ENCODE results near the gene ANXA11.

Gene ANXA11

GRCh38 chr10:80194373-80195045 lies 10.8 kb downstream of the ANXA11 start:
- Histone ChIP-seq H4K20me1 (ENCODE audit: insufficient read depth, low read length) (peaks cover 40% of the 10 kb centered on the region), H3K27ac (ENCODE audit: low read length) (no peak overlapping the region)

GRCh38 chr10:80192553-80192952 lies 12.8 kb downstream of the ANXA11 start:
- H3K79me2 ChIP-seq (ENCODE audit: insufficient read depth, low read length), result peaks cover 68% of the 10 kb centered on the region
- DNase-seq, result no peak
- peaks cover 5% of the 10 kb centered on the region for H3K36me3 ChIP-seq (ENCODE audit: insufficient read depth, low read length)
- H3K4me1 ChIP-seq (ENCODE audit: insufficient read depth, low read length), result peaks cover 10% of the 10 kb centered on the region
- no peaks in the 10 kb centered on the region for H3K27me3 ChIP-seq (ENCODE audit: insufficient read depth, low read length, poor library complexity)
- H3K27ac ChIP-seq (ENCODE audit: low read length), result no peak overlapping the region
- peaks cover 44% of the 10 kb centered on the region for H4K20me1 ChIP-seq (ENCODE audit: insufficient read depth, low read length)
- no peak for ATAC-seq (ENCODE audit: insufficient read depth, low read depth)
- no peak overlapping the region for H3K4me2 ChIP-seq (ENCODE audit: insufficient read depth, low read length)
- TF ChIP-seq CTCF (IDR thresholded peaks at IDR 0.05; ENCODE audit: borderline replicate concordance, extremely low read depth, low read length, poor library complexity, severe bottlenecking) (no peak), EZH2 (IDR thresholded peaks at IDR 0.05; ENCODE audit: borderline replicate concordance, low read depth, low read length, severe bottlenecking) (no peak)
- no peak overlapping the region for H3K9ac ChIP-seq (ENCODE audit: low read depth, low read length)
- H3K9me3 ChIP-seq (ENCODE audit: insufficient read depth, low read length, severe bottlenecking), result peaks cover 2% of the 10 kb centered on the region
- no peak overlapping the region for H2AFZ ChIP-seq (ENCODE audit: low read depth, low read length)
- no peak overlapping the region for H3K4me3 ChIP-seq (ENCODE audit: low read depth in 1 of 2, low read length in 2 of 2)

More at GRCh38 chr10:80194373-80195045, 10.8 kb downstream of the ANXA11 start:
- Histone ChIP-seq H3K4me1 (ENCODE audit: insufficient read depth, low read length) (no peaks in the 10 kb centered on the region), H3K4me3 (ENCODE audit: low read depth in 1 of 2, low read length in 2 of 2) (no peak overlapping the region), H3K9ac (ENCODE audit: low read depth, low read length) (no peak overlapping the region), H3K4me2 (ENCODE audit: insufficient read depth, low read length) (no peak overlapping the region), H3K9me3 (ENCODE audit: insufficient read depth, low read length, severe bottlenecking) (peaks cover 2% of the 10 kb centered on the region), H3K27me3 (ENCODE audit: insufficient read depth, low read length, poor library complexity) (no peaks in the 10 kb centered on the region), H3K36me3 (ENCODE audit: insufficient read depth, low read length) (peaks cover 5% of the 10 kb centered on the region), H3K79me2 (ENCODE audit: insufficient read depth, low read length) (peaks cover 68% of the 10 kb centered on the region), H2AFZ (ENCODE audit: low read depth, low read length) (no peak overlapping the region)
- ATAC-seq (ENCODE audit: insufficient read depth, low read depth) (no peak), DNase-seq (no peak)
- TF ChIP-seq EZH2 (IDR thresholded peaks at IDR 0.05; ENCODE audit: borderline replicate concordance, low read depth, low read length, severe bottlenecking) (no peak), CTCF (IDR thresholded peaks at IDR 0.05; ENCODE audit: borderline replicate concordance, extremely low read depth, low read length, poor library complexity, severe bottlenecking) (no peak)

- Histone ChIP-seq H3K27me3 (ENCODE audit: insufficient read depth, low read length, poor library complexity) (no peaks in the 10 kb centered on the region), H2AFZ (ENCODE audit: low read depth, low read length) (no peak overlapping the region), H3K4me3 (ENCODE audit: low read depth in 1 of 2, low read length in 2 of 2) (no peak overlapping the region), H3K79me2 (ENCODE audit: insufficient read depth, low read length) (peaks cover 69% of the 10 kb centered on the region), H3K4me1 (ENCODE audit: insufficient read depth, low read length) (peaks cover 13% of the 10 kb centered on the region), H3K36me3 (ENCODE audit: insufficient read depth, low read length) (peaks cover 5% of the 10 kb centered on the region), H3K9ac (ENCODE audit: low read depth, low read length) (no peak overlapping the region), H3K9me3 (ENCODE audit: insufficient read depth, low read length, severe bottlenecking) (peaks cover 2% of the 10 kb centered on the region), H3K4me2 (ENCODE audit: insufficient read depth, low read length) (no peak overlapping the region), H3K27ac (ENCODE audit: low read length) (no peak overlapping the region), H4K20me1 (ENCODE audit: insufficient read depth, low read length) (peaks cover 45% of the 10 kb centered on the region)
- TF ChIP-seq EZH2 (IDR thresholded peaks at IDR 0.05; ENCODE audit: borderline replicate concordance, low read depth, low read length, severe bottlenecking), result no peak
- no peak for TF ChIP-seq CTCF (IDR thresholded peaks at IDR 0.05; ENCODE audit: borderline replicate concordance, extremely low read depth, low read length, poor library complexity, severe bottlenecking)
- DNase-seq, result no peak
- no peak for ATAC-seq (ENCODE audit: insufficient read depth, low read depth)
These were observed 13.6 kb downstream of the ANXA11 start for GRCh38 chr10:80191589-80192270.

Data from DND-41 (cell line).